SK-N-MC (cell line): ENCODE measurements around the gene SATB2.

Experiments used
- EZH2 ChIP-seq: fragments of 200-600 bp; sonication (generic); IDR thresholded peaks from one replicate; pipeline ENCODE4 v1.6.1; 2017; ENCODE audit warnings: antibody characterized with exemption
- POLR2AphosphoS5 ChIP-seq: IDR thresholded peaks from 2 replicates; pipeline ENCODE4 v1.6.1; 2012; ENCODE audit warnings: mild to moderate bottlenecking, low read depth, low read length, borderline replicate concordance

GRCh38 chr2:199471443-199472057 lies 13.8 kb upstream of the SATB2 start:
- no peak for TF ChIP-seq POLR2AphosphoS5
- TF ChIP-seq EZH2 = peak; percentile 69
